Activated CD8-positive, alpha-beta T cell treated with anti-CD3 and anti-CD28 coated beads for 36 hours (primary cell): Measurements from ENCODE around the gene GLCE. TPM values are rescaled to one million over a fixed set of nuclear protein-coding genes. Genes with fewer than 3 reads are reported as not detected.
"Not testable (repeated sequence)": the region's sequence is repeated elsewhere in the genome, so short reads cannot be mapped to it uniquely, and the experiment has no call there.

Source experiments
- ATAC-seq: fragments of 200-7000 bp; cut with Tn5 transposase; one replicate; pipeline ENCODE4 v1.10.0; 2021; ENCODE audit warnings: mild to moderate bottlenecking, moderate library complexity
- CTCF ChIA-PET: fragments of 350-600 bp; sonication (Branson Sonifier 250); formaldehyde crosslinking; loops from one replicate; lab custom pipeline; 2021; ENCODE audit warnings: antibody characterized with exemption; lab: Charles Lee
- POLR2A ChIA-PET: fragments of 350-600 bp; sonication (Branson Sonifier 250); formaldehyde crosslinking; loops from one replicate; lab custom pipeline; 2021; ENCODE audit warnings: antibody characterized with exemption; lab: Charles Lee
- DNase-seq: peaks from one replicate; pipeline ENCODE4 v3.0.0-alpha.2; 2020
- H3K27ac Mint-ChIP-seq: one replicate; pipeline ENCODE4 v1.8.0; 2021; ENCODE audit warnings: mild to moderate bottlenecking, mixed read lengths
- H3K27me3 Mint-ChIP-seq: one replicate; pipeline ENCODE4 v1.8.0; 2021; ENCODE audit warnings: mixed read lengths
- H3K36me3 Mint-ChIP-seq: one replicate; pipeline ENCODE4 v1.8.0; 2021; ENCODE audit warnings: low read depth, mixed read lengths
- H3K4me1 Mint-ChIP-seq: one replicate; pipeline ENCODE4 v1.8.0; 2021; ENCODE audit warnings: low read depth, mixed read lengths
- H3K4me3 Mint-ChIP-seq: one replicate; pipeline ENCODE4 v1.8.0; 2021; ENCODE audit warnings: mild to moderate bottlenecking, moderate library complexity, mixed read lengths
- H3K9me3 Mint-ChIP-seq: one replicate; pipeline ENCODE4 v1.8.0; 2021; ENCODE audit warnings: mixed read lengths
- CTCF ChIP-seq: fragments of 200-600 bp; IDR thresholded peaks from one replicate; pipeline ENCODE4 v1.8.0; 2022; ENCODE audit warnings: antibody characterized with exemption, mild to moderate bottlenecking
- intact Hi-C: fragments of 100-400 bp; cut with micrococcal nuclease; formaldehyde crosslinking; loops from one replicate; pipeline ENCODE4 v1.10.0; 2022
- total RNA-seq, 2 experiments: library from RNA; stranded (reverse); gene quantifications; one replicate each; pipeline ENCODE4 v1.2.3, GENCODE V29; 2021

Gene GLCE
- total RNA-seq, 2 experiments from 2014 or later = 2.8 to 4.3 TPM

- no peaks in the 10 kb centered on the region for H3K4me1 Mint-ChIP-seq
- CTCF ChIA-PET = no interaction called here
- no peak for DNase-seq
- H3K4me3 Mint-ChIP-seq = no peak overlapping the region
- H3K27me3 Mint-ChIP-seq = peaks cover 63% of the 10 kb centered on the region
- ATAC-seq = no peak
- no peaks in the 10 kb centered on the region for H3K36me3 Mint-ChIP-seq
- H3K9me3 Mint-ChIP-seq = no peaks in the 10 kb centered on the region
- H3K27ac Mint-ChIP-seq = no peak overlapping the region
- TF ChIP-seq CTCF = no peak
- POLR2A ChIA-PET = no interaction called here
- intact Hi-C loops = no loop called here
These were observed 10.1 kb upstream of the GLCE start for GRCh38 chr15:69150336-69150735.

DNA sequence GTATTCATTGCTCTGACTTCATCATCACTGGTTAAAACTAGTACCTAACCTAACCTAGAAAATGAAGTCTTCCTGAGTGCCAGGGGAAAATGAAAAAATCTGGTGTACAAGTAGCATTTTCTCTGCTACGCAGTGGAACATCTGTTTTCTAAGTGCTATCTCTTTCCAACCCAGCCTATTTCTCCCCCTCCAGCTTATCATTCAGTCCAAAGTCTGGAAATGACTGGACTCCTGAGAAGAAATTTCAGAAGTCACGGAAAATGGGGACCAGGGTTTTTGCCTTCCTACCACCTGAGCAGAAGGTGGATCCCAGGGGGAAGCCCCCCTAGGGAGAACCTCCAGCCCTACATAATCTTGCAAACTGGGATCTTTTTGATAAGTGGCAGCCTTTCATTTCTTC, 9.6 kb upstream of the GLCE start:
- ChIA-PET CTCF (no interaction called here), POLR2A (no interaction called here)
- H3K27ac Mint-ChIP-seq = no peak overlapping the region
- no peaks in the 10 kb centered on the region for H3K9me3 Mint-ChIP-seq
- H3K27me3 Mint-ChIP-seq = peaks cover 61% of the 10 kb centered on the region
- intact Hi-C loops = no loop called here
- TF ChIP-seq CTCF = no peak
- no peak overlapping the region for H3K4me3 Mint-ChIP-seq
- ATAC-seq (no peak), DNase-seq (no peak)
- no peaks in the 10 kb centered on the region for H3K36me3 Mint-ChIP-seq
- no peaks in the 10 kb centered on the region for H3K4me1 Mint-ChIP-seq

GRCh38 chr15:69153046-69153445, 7.4 kb upstream of the GLCE start:
- ChIA-PET POLR2A (no interaction called here), CTCF (no interaction called here)
- H3K9me3 Mint-ChIP-seq = no peaks in the 10 kb centered on the region
- H3K4me1 Mint-ChIP-seq = no peaks in the 10 kb centered on the region
- no peaks in the 10 kb centered on the region for H3K36me3 Mint-ChIP-seq
- H3K27me3 Mint-ChIP-seq = peaks cover 44% of the 10 kb centered on the region
- intact Hi-C loops = no loop called here
- ATAC-seq (no peak), DNase-seq (no peak)
- TF ChIP-seq CTCF = no peak
- H3K4me3 Mint-ChIP-seq = no peak overlapping the region
- no peak overlapping the region for H3K27ac Mint-ChIP-seq

DNA sequence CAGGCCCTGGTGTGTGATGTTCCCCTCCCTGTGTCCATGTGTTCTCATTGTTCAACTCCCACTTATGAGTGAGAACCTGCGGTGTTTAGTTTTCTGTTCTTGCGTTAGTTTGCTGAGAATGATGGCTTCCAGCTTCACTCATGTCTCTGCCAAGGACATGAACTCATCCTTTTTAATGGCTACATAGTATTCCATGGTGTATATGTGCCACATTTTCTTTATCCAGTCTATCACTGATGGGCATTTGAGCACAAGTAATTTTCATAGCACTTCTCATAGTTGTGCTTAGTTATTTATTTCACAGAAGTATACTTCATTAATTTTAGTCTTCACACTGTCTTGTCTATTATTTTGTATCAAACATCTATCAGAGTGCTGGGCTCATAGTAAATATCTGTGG, 6.8 kb upstream of the GLCE start:
- H3K27me3 Mint-ChIP-seq = peaks cover 39% of the 10 kb centered on the region
- POLR2A ChIA-PET, H3K9me3 Mint-ChIP-seq, H3K27ac Mint-ChIP-seq, ATAC-seq, H3K4me1 Mint-ChIP-seq, H3K4me3 Mint-ChIP-seq, DNase-seq, intact Hi-C loops, H3K36me3 Mint-ChIP-seq, CTCF ChIA-PET: not testable (repeated sequence)

GRCh38 chr15:69154078-69154477, 6.4 kb upstream of the GLCE start:
- no peak for ATAC-seq

More at GRCh38 chr15:69154078-69154477, 6.4 kb upstream of the GLCE start:
- CTCF ChIA-PET = no interaction called here
- peaks cover 37% of the 10 kb centered on the region for H3K27me3 Mint-ChIP-seq
- no peaks in the 10 kb centered on the region for H3K36me3 Mint-ChIP-seq
- no peak overlapping the region for H3K27ac Mint-ChIP-seq
- H3K4me1 Mint-ChIP-seq = no peaks in the 10 kb centered on the region
- H3K4me3 Mint-ChIP-seq = no peak overlapping the region
- POLR2A ChIA-PET = no interaction called here
- no peaks in the 10 kb centered on the region for H3K9me3 Mint-ChIP-seq
- no peak for DNase-seq
- intact Hi-C loops = no loop called here
- no peak for TF ChIP-seq CTCF
